AG08395 (cell line): ENCODE results near the gene THBD.

Source experiments
- DNase-seq: peaks from one replicate; pipeline ENCODE4 v3.0.0; 2012; ENCODE audit warnings: mixed read lengths, low spot score

The THBD gene

DNA sequence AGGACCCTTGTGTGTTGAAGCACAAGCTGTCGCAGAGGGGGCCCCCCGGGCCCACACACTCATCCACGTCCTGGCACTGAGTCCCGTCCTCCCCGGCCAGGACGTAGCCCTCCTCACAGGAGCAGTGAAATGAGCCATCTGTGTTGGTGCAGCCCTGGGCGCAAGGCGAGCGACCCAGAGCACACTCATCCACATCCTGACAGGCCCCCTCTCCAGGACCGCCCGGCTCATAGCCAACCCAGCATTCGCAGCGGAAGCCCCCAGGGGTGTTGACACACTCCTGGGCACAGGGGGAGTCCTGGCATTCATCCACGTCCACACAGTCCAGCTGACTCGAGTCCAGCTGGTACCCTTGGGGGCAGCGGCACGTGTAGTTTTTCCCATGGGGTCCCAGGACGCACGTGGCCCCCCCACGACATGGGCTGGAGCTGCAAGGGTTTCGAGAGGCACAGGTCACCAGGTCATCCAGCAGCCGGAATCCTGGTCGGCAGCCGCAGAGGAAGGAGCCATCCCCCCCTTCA lies 35.4 kb upstream of the THBD start:
- DNase-seq, result no peak

DNA sequence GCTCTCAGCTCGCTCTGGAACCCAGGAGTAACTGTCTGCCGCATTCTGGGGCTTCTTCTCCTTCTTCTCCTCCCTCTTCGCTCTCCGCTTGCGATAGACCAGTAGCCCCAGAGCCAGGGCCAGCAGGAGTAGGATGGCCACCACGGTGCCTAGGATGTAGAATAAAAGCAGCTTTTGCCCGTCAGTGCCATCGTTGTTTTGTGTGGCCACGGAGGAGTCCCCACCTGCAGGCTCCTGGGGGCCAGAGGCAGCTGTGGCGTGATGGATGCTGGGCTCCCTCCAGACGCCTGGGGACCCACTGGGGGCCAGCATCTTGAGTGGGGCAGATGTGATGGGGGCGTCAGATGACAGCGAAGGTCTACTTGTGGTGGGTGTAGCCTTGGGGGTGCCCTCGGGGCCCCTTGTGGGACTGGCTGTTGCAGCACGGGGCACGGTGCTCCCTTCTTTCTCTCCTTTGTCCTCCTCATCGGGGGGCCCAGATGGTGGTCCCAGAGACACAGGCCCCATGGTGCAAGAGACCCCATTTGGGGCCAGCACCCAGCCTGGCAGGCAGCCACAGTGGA lies 34.9 kb upstream of the THBD start:
- DNase-seq, result no peak

DNA sequence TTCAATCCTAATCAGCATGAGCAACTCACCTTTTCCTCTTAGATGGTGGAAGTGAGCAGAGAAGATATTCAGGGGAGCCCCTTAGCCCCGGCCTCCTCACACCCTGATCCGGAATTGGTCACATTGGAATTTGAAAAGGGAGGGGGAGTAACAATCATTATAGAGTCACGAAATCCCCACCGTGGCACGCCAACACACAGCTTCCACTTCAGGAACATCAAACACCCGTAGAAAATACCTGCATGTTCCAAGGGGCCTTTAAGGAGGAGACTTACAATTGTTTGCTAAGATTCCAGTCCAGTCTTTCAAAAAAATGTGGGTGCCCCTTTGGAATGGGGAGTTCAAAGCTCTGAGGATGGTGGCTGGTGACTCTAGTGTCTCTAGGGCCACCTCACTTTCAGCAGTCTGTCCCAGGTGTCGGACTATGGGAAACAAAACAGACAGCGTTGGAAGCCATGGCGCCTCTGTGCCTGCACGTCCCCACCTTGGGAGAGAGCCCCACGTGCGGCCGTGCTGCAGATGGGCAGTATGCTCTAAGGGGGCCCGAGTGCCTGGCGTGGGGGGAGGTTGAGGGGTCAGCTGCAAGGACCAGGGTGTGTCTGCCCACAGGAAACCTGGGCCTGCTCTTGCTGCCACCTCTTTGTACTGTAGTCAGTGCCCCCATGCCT lies 34.2 kb upstream of the THBD start:
- DNase-seq, result no peak

- no peak for DNase-seq
Measured at GRCh38 chr20:23082846-23083552, 33.5 kb upstream of the THBD start.

- DNase-seq, result no peak
Measured at GRCh38 chr20:23081263-23081819, 31.9 kb upstream of the THBD start.

DNA sequence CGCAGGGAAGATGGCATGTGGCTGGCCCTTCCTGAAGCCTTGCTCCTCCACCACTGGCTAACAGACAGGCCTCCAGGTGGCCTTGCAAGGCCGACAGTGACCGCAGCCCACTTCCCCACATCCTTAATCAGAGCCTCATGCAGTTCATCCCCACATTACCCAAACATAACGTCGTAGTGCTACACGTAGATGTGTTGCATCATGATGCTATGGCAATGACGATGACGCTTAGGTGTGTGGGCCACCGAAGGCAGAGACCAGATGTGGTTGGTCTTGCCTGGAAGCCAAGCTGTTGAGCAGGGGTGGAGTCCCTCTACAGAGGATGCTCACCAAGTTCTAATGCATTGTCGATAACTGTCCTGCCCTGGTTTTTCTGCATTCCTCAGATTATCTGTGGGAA lies 31.0 kb upstream of the THBD start:
- no peak for DNase-seq

DNA sequence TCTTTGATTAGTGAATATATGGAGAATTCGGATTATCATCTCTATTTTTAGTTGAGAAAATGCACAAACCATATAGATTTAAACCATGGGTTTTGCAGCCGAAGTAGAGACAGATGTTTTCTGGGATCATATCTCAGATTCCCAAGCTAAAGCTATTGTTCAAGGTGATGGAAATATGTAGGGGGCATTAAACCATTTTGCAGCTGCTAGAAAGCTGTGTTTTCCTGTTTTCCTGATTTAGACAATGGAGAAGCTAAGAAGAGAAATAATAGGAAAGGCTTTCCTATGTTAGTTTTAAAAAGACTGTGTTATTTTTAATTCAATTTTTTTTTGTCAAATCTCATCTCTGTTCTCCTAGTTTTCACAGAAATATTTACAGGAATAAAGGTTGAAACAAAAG lies 30.5 kb upstream of the THBD start:
- no peak for DNase-seq

DNA sequence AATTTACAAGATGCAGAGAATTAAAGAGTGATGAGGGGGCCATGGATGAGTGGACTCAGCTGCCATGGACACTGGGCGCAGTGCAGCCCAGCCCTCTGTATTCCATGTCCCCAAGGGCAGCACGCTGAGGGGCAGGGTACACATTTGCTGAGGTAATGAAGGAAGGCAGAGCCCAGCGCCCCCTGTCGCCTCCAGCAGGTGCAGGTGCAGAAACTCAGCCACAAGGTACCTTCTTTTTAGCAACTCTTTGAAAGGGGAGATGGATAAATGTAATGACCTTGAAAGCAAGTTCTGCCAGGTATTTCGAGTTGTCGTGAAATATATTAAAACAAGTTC lies 29.5 kb upstream of the THBD start:
- no peak for DNase-seq

- DNase-seq, result peak; percentile 12
Measured at GRCh38 chr20:23078351-23079015, 29.0 kb upstream of the THBD start.

DNA sequence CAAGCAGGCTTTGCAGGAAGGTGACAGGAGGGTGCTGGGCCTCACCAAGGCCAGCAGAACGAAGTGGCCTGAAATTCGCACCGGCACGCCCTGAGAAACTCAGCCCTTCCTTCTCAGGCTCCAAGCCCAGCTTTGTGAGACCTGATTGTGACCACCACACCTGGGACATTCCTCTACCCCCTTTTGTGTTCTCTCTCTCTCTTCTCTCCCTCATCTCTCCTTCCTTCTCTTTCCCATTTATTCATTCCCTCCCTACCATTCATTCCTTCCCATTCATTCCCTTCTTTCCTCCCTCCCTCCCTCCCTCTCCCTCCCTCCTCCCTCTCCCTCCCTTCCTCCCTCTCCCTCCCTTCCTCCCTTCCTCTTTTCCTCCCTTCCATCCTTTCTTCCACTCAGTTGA lies 27.8 kb upstream of the THBD start:
- DNase-seq, result no peak

- DNase-seq, result no peak
Measured at GRCh38 chr20:23074052-23074451, 24.6 kb upstream of the THBD start.

GRCh38 chr20:23072892-23073586 lies 23.6 kb upstream of the THBD start:
- no peak for DNase-seq

DNA sequence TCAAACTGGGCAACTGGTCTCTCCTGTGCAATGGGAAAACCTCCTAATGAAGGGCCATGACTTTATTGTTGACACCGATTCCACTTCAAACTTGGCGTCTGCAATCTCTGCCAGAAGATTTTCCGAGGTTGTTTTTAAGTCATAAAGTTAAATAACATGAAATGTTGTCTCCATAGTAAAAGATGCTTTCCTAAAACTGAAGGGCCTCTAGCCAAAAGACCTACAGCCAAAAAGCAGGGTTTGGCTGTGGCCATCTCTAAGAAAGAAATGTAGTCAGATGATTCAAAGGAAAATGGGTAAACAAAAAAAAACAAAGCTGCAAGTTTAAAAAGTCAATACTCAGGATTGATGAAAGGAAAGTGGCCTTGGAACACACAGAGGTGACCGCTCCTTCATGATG lies 22.5 kb upstream of the THBD start:
- DNase-seq, result no peak

DNA sequence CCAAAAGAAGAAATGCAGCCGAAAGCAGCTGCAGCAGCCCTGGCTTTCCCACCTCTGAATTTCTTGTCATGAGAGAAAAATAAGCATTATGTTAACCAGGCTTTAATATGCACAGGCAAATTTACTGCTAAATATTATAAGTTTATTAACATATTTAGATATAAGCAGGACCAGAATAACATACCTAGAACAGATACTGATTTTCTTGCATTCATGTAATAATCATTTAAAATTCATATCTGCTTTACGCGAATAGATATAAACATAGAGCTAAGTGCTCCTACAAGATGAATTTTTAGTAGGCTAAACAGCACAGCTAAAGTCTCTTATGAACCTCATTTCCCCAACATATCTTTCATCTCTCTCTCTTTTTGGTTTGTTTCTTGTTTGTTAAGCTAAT lies 21.9 kb upstream of the THBD start:
- DNase-seq, result no peak

GRCh38 chr20:23069108-23069507 lies 19.6 kb upstream of the THBD start:
- DNase-seq, result no peak

DNA sequence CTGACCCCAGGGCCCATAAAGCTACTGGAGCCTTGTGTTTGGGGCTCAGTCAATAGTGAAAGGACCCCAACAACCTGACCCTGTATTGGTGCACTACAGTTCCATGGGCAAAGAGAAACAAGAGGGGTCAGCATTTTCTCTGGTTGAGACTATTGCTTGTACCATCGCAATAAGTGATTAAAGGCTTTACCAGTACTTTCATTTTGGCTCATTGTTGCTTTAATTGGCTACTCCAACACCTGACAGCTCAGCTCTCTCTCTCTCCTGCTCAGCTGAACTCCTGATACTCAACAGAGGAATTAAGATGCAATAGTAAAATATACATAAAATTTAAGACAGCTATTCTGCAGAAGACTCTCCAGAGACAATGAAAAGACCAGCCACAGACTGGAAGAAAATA lies 18.8 kb upstream of the THBD start:
- DNase-seq, result no peak

DNA sequence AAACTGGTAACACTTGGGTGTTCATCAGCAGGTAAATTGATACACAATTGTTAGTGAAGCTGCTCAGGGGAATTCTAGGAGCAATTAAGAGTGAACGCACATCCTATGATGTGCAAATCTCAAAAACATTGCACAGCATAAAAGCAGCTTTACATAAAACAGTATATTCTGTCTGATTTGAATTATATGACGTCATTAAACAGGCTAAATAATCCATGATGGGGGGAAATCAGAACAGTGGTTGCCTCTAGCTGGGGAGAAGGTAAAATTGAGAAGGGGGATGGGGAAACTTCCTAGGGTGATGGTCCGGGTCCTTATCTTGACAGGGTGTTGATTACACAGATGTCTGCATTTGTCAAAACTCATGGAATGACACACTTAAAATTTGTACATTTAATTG lies 17.3 kb upstream of the THBD start:
- no peak for DNase-seq

DNA sequence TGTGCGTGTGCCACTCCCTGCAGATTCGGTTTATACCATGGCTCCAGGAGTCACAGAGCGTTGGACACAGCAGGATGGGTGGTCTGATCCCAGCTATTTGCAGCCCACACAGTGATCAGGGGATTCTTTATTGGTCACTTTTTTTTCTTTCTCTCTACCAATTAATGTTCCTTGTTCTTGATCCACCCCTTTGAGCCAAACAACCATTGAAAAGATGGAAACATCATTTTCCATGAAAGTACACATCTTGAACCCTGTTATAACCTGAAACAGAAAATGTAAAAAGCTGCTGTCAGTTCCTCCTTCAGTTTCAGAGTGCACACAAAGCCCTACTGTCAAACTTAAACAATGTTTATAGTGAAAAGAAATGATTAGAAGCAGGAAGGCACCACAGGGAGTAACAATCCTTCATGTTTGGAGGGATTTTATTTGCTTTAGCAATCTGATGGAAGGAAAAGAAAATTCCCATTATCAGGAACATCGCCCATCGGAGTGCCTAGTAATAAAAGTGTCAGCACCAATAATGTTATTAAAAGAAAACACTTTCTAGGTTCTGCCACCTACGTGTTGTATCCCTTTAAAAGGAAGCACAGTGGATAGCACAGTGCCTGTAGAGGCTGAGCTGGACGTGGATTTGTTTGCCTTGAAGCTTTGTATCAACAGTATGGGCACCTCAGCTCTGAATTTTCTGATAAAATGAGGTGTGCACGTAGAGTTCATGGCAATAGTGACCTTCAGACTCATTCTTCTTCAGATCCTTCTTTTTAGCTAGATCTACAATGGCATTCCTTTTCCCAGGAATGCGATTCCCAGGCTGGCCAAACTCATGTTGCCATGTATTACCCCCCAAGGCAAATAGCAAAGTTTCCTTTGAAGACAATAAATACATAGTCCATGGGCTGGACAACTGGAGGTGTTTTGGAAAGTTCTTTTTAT lies 16.1 kb upstream of the THBD start:
- DNase-seq, result no peak

DNA sequence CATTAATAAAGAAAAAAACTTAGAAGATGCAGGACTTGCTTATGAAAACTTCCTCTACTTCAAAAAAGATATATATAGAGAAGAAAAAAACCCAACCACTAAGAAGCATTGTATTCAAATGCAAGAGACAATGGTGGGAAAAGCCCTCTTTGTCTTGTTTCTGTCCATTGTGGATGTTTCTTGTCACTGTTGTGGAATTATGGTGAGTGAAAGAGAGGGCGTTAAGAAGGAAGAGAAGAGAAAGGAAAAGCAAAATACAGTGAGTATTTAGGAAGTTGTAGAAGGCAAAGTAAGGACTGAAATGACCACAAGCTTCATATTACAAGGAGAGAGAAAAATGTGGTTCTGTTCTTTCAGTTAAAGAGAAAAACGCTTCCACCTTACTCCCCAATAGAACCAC lies 14.1 kb upstream of the THBD start:
- no peak for DNase-seq

- DNase-seq, result no peak
Measured at GRCh38 chr20:23063168-23063567, 13.7 kb upstream of the THBD start.

- no peak for DNase-seq
Measured at GRCh38 chr20:23062632-23063031, 13.2 kb upstream of the THBD start.
